ENCODE results near the gene EIF4A3. TPM values are rescaled to one million over a fixed set of nuclear protein-coding genes. Genes with fewer than 3 reads are reported as not detected.

EIF4A3 gene
- 10 to 100 TPM; 16.8 to 40.7 TPM for total RNA-seq

DNA sequence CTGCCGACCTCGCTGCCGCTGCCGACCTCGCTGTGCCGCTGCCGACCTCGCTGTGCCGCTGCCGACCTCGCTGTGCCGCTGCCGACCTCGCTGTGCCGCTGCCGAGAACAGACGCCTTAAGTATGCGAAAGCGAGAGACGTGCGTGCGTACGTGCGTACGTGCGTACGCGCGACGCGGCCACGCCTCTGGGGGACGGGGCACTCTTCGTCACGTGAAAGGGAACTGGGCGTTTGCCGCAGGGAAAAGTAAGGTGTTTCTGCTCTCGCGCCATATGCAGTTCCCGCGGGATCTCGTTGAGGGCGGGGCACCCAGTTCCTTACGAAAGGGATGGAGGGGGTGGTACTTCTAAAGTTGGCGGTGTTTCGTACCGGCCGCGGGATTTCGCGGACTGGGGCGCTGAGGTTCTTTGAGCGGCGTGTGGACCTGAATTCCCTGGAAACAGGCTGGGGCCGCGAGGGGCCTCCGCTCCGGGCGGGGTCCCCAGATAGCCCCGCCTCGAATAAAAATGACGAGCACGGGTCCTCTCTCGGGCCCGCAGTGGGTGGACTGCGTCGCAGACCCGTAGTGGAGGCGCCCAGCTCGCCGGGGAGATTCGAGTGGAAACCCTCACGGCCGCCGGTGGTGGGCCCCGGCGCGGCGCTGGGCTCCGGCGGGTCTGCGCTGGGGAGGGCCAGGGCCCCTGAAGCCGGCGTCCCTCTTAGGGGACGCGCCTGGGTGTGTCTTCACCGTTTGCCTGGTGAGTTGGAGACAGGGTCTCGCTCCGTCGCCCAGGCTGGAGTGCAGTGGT is at the start of gene EIF4A3:
Gene EIF4A3 (minus strand): TSS at position 94 of the 788 bp plus-strand sequence. CDS start 167 bp downstream, outside the sequence.
- Histone ChIP-seq H3K9me3 (no peaks in the 10 kb centered on the region), H3K36me3 (replicated peaks in 1 of 2; ENCODE audit: insufficient read depth in 1 of 2, low read depth in 2 of 2) (peaks cover 0 to 11% of the 10 kb centered on the region in 2 donors), H3K27me3 (no peaks in the 10 kb centered on the region), H3K4me1 (peaks cover 17% of the 10 kb centered on the region), H3K4me3 (peak within 1 kb of the TSS; percentile 94 to 96), H3K27ac (peak within 1 kb of the TSS; percentile 84 to 95 (median 86))
- ATAC-seq, result peak; percentile 98
- intact Hi-C loops (cut with DNase I), result no loop called here
- peak; percentile 98 to 99 (median 99) for DNase-seq
- WGBS, 2 donors, result 0 to 1% methylated on average over 15 to 88 of the region's 90 CpGs
- peak; percentile 89 to 96 (median 95) for TF ChIP-seq POLR2A (IDR thresholded peaks at IDR 0.05)
- TF ChIP-seq CTCF (IDR thresholded peaks at IDR 0.05), result peak in 1 of 7 experiments; percentile 20

GRCh38 chr17:80196652-80197051 is 49.7 kb upstream of the EIF4A3 start:
- 86% methylated on average over 3 to 7 of the region's 7 CpGs for WGBS, 2 donors
- intact Hi-C loops (cut with DNase I), result no loop called here

DNA sequence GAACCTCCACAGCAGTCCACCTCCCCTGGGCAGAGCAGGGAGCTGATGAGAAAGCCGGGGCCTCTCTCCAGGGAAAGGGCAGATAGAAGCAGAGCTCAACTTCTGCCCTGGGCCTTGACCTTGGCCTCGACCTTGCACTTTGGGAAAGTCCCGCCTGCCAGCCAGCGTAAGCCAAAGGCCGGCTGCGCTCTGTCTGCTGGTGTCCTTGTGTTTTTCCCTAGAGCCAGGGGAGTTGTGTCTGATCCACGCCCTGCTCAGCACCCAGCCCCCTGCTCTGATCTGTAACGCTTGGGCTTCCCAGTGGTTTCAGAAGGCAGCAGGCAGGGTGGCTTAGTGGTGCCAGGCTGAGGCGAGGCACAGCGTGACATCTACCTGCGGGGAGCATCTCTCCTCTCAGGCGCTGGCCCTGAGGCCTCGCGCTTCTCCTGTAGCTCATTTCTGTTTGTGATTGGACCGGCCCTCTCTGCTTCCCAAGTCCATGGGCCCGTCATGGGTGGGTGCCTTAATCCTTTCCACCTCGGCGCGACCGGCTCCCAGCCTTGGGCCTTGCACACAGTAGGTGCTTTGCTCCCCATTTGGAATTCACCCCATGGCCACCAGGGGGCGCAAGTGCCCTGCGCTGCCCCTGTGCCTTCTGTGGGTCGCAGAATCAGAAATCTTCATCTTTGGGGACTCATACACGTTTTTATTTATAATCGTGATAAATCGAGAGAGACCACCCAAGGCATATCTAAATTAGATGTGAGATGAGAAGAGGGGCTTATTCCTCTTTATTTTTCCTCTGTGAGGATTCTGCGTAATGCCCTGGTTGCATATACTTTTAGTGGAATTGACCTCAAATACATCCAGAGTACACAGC is 49.0 kb upstream of the EIF4A3 start:
- TF ChIP-seq POLR2A (IDR thresholded peaks at IDR 0.05) (no peak), CTCF (IDR thresholded peaks at IDR 0.05) (peak; percentile 12 to 73 (median 52))
- no peak for ATAC-seq
- no peaks in the 10 kb centered on the region for H3K36me3 ChIP-seq (replicated peaks in 1 of 2; ENCODE audit: insufficient read depth in 1 of 2, low read depth in 2 of 2)
- peaks cover 10% of the 10 kb centered on the region for H3K4me1 ChIP-seq
- H3K4me3 ChIP-seq, result no peak overlapping the region
- H3K27ac ChIP-seq, result no peak overlapping the region
- intact Hi-C loops (cut with DNase I), result no loop called here
- H3K9me3 ChIP-seq, result no peaks in the 10 kb centered on the region
- no peak for DNase-seq
- WGBS, 2 donors, result 50% methylated on average over 21 to 27 of the region's 27 CpGs
- no peaks in the 10 kb centered on the region for H3K27me3 ChIP-seq

More at GRCh38 chr17:80196652-80197051, 49.7 kb upstream of the EIF4A3 start:
- DNase-seq (no peak), ATAC-seq (no peak)
- no peak overlapping the region for H3K27ac ChIP-seq
- H3K36me3 ChIP-seq (replicated peaks in 1 of 2; ENCODE audit: insufficient read depth in 1 of 2, low read depth in 2 of 2), result no peaks in the 10 kb centered on the region
- no peak overlapping the region for H3K4me3 ChIP-seq
- H3K4me1 ChIP-seq, result peaks cover 10% of the 10 kb centered on the region
- TF ChIP-seq POLR2A (IDR thresholded peaks at IDR 0.05) (no peak), CTCF (IDR thresholded peaks at IDR 0.05) (no peak)
- no peaks in the 10 kb centered on the region for H3K9me3 ChIP-seq
- no peaks in the 10 kb centered on the region for H3K27me3 ChIP-seq

- TF ChIP-seq POLR2A (IDR thresholded peaks at IDR 0.05) (no peak), CTCF (IDR thresholded peaks at IDR 0.05) (no peak)
- 52 to 65% methylated on average over 2 to 14 of the region's 14 CpGs for WGBS, 2 donors
- ATAC-seq (no peak), DNase-seq (no peak)
- Histone ChIP-seq H3K27ac (no peak overlapping the region), H3K9me3 (no peaks in the 10 kb centered on the region), H3K4me1 (peaks cover 10% of the 10 kb centered on the region), H3K36me3 (replicated peaks in 1 of 2; ENCODE audit: insufficient read depth in 1 of 2, low read depth in 2 of 2) (no peaks in the 10 kb centered on the region), H3K4me3 (no peak overlapping the region), H3K27me3 (no peaks in the 10 kb centered on the region)
- intact Hi-C loops (cut with DNase I), result no loop called here
These were observed 48.2 kb upstream of the EIF4A3 start for GRCh38 chr17:80195141-80195540.

Data from body of pancreas (tissue), 4 donors.